HEK293T (cell line): Measurements from ENCODE around the gene IP6K2.

Experiments used
- CTCF ChIA-PET: fragments of 350-600 bp; formaldehyde crosslinking; extraction: SDS; loops from one replicate; lab custom pipeline; 2021; ENCODE audit warnings: antibody characterized with exemption, inconsistent platforms; lab: Yijun Ruan, JAX
- POLR2A ChIA-PET: fragments of 350-600 bp; formaldehyde crosslinking; extraction: SDS; loops from one replicate; lab custom pipeline; 2020; ENCODE audit warnings: antibody characterized with exemption, inconsistent platforms; lab: Yijun Ruan, JAX
- DNase-seq: peaks from one replicate; pipeline ENCODE4 v3.0.0; 2012; ENCODE audit warnings: mixed read lengths; ENCODE audit errors: extremely low spot score
- ARNT ChIP-seq: fragments of 450-650 bp; IDR thresholded peaks from 2 replicates; pipeline ENCODE4 v1.6.1; 2017; ENCODE audit warnings: mild to moderate bottlenecking
- BHLHE40 ChIP-seq: fragments of 450-650 bp; IDR thresholded peaks from 2 replicates; pipeline ENCODE4 v1.6.1; 2016; ENCODE audit warnings: mild to moderate bottlenecking, moderate library complexity, borderline replicate concordance
- CTBP1 ChIP-seq: fragments of 450-650 bp; IDR thresholded peaks from 2 replicates; pipeline ENCODE4 v1.6.1; 2016; ENCODE audit warnings: borderline replicate concordance
- ELF4 ChIP-seq: fragments of 450-650 bp; IDR thresholded peaks from 2 replicates; pipeline ENCODE4 v1.6.1; 2017; ENCODE audit warnings: antibody characterized with exemption
- FOXA1 ChIP-seq: fragments of 450-650 bp; IDR thresholded peaks from 2 replicates; pipeline ENCODE4 v1.6.1; 2016; ENCODE audit warnings: mild to moderate bottlenecking
- FOXK2 ChIP-seq: fragments of 450-650 bp; IDR thresholded peaks from 2 replicates; pipeline ENCODE4 v1.6.1; 2016; ENCODE audit warnings: mild to moderate bottlenecking
- FOXM1 ChIP-seq: fragments of 450-650 bp; IDR thresholded peaks from 2 replicates; pipeline ENCODE4 v1.6.1; 2017; ENCODE audit warnings: mild to moderate bottlenecking, borderline replicate concordance
- HDGF ChIP-seq: fragments of 450-650 bp; IDR thresholded peaks from 2 replicates; pipeline ENCODE4 v1.6.1; 2017; ENCODE audit warnings: antibody characterized with exemption, borderline replicate concordance
- L3MBTL2 ChIP-seq: fragments of 450-650 bp; conservative IDR thresholded peaks from 2 replicates; pipeline ENCODE4 v1.6.1; 2016; ENCODE audit warnings: mild to moderate bottlenecking
- LEF1 ChIP-seq: fragments of 450-650 bp; IDR thresholded peaks from 2 replicates; pipeline ENCODE4 v1.6.1; 2017; ENCODE audit warnings: mild to moderate bottlenecking, borderline replicate concordance
- NFRKB ChIP-seq: fragments of 450-650 bp; IDR thresholded peaks from 2 replicates; pipeline ENCODE4 v1.6.1; 2016; ENCODE audit warnings: mild to moderate bottlenecking, moderate library complexity
- PKNOX1 ChIP-seq: fragments of 450-650 bp; IDR thresholded peaks from 2 replicates; pipeline ENCODE4 v1.6.1; 2016
- SP1 ChIP-seq: fragments of 450-650 bp; IDR thresholded peaks from 2 replicates; pipeline ENCODE4 v1.6.1; 2017
- SUZ12 ChIP-seq: fragments of 450-650 bp; IDR thresholded peaks from 2 replicates; pipeline ENCODE4 v1.6.1; 2016; ENCODE audit warnings: mild to moderate bottlenecking
- TARDBP ChIP-seq: fragments of 450-650 bp; IDR thresholded peaks from 2 replicates; pipeline ENCODE4 v1.6.1; 2016
- ZNF384 ChIP-seq: fragments of 450-650 bp; IDR thresholded peaks from 2 replicates; pipeline ENCODE4 v1.6.1; 2016

IP6K2 gene

GRCh38 chr3:48664929-48665328 lies 52.1 kb downstream of the IP6K2 start:
- TF ChIP-seq SUZ12: no peak
- TF ChIP-seq ELF4: no peak
- TF ChIP-seq LEF1: no peak
- TF ChIP-seq ZNF384: no peak
- no peak for TF ChIP-seq BHLHE40
- no peak for TF ChIP-seq HDGF
- no peak for TF ChIP-seq NFRKB
- TF ChIP-seq PKNOX1: no peak
- TF ChIP-seq CTBP1: no peak
- TF ChIP-seq L3MBTL2: no peak
- TF ChIP-seq FOXA1: no peak
- TF ChIP-seq TARDBP: no peak
- TF ChIP-seq SP1: no peak
- TF ChIP-seq FOXM1: no peak
- TF ChIP-seq ARNT: no peak
- TF ChIP-seq FOXK2: no peak
- ChIA-PET CTCF (interaction anchor here (0.9 to 1.6 kb wide), 3 partner anchors 9 to 21 kb away, joined by 4 to 8 read pairs (median 7); no protein-coding TSS in a partner anchor), POLR2A (interaction anchor here (2.5 to 4.0 kb wide), 2 partner anchors 10 to 29 kb away, joined by 21 to 35 read pairs; partner anchors contain the start of gene SLC26A6)
- DNase-seq: no peak

- TF ChIP-seq ELF4 (no peak), FOXM1 (no peak), CTBP1 (no peak), ARNT (no peak), FOXK2 (no peak), TARDBP (no peak), ZNF384 (no peak), PKNOX1 (no peak), BHLHE40 (no peak), SUZ12 (no peak), FOXA1 (no peak), HDGF (no peak), SP1 (no peak), LEF1 (no peak)
- DNase-seq: no peak
- POLR2A ChIA-PET: interaction anchor here (0.9 to 4.0 kb wide), 9 partner anchors 8 to 234 kb away, joined by 3 to 35 read pairs (median 12); partner anchors contain the start of genes NCKIPSD, PRKAR2A, SLC25A20 and SLC26A6
- CTCF ChIA-PET: interaction anchor here (0.9 to 1.6 kb wide), 4 partner anchors 10 to 22 kb away, joined by 4 to 8 read pairs (median 6); no protein-coding TSS in a partner anchor
These were observed 52.7 kb downstream of the IP6K2 start for GRCh38 chr3:48664313-48664644.

- ChIA-PET POLR2A (interaction anchor here (0.9 to 4.0 kb wide), 18 partner anchors 8 to 344 kb away, joined by 3 to 35 read pairs (median 6); partner anchors contain the start of genes CCDC51, IP6K2, NCKIPSD and PRKAR2A), CTCF (interaction anchor here (0.9 to 1.7 kb wide), 5 partner anchors 10 to 29 kb away, joined by 4 to 8 read pairs (median 5); partner anchors contain the start of gene SLC26A6)
- DNase-seq: peak; percentile 98
- peak; percentile 86; the same call in 1 of the 2 replicates for TF ChIP-seq LEF1
- no peak for TF ChIP-seq FOXA1
- peak; percentile 80 for TF ChIP-seq PKNOX1
- TF ChIP-seq NFRKB: no peak
- TF ChIP-seq SP1: no peak
- TF ChIP-seq ZNF384: no peak
- peak; percentile 1; the same call in 1 of the 2 replicates for TF ChIP-seq FOXM1
- peak; percentile 46; the same call in 1 of the 2 replicates for TF ChIP-seq ARNT
- TF ChIP-seq L3MBTL2: peak; percentile 99
- TF ChIP-seq ELF4: peak; percentile 90
These were observed 53.3 kb downstream of the IP6K2 start for GRCh38 chr3:48663489-48664312.

GRCh38 chr3:48662753-48663488 lies 54.1 kb downstream of the IP6K2 start, which contains the start of gene CELSR3:
Gene CELSR3, minus strand, starts transcription at chr3:48662886. Its CDS starts 252 bp downstream, at chr3:48662634.
- ChIA-PET CTCF (interaction anchor here (0.6 to 1.7 kb wide), 3 partner anchors 12 to 28 kb away, joined by 3 to 5 read pairs (median 5); partner anchors contain the start of gene SLC26A6), POLR2A (interaction anchor here (0.6 to 4.0 kb wide), 18 partner anchors 9 to 345 kb away, joined by 3 to 35 read pairs (median 5); partner anchors contain the start of genes CCDC51, IP6K2, NCKIPSD and PFKFB4)
- peak; percentile 69 for DNase-seq
- TF ChIP-seq ARNT (no peak), PKNOX1 (no peak), BHLHE40 (peak; percentile 48; the same call in 1 of the 2 replicates), SP1 (no peak), LEF1 (no peak), NFRKB (peak; percentile 68), FOXK2 (no peak), ELF4 (0 out of 2 replicates have a peak, but pooled peaks have one; percentile 22)
